Chondrocyte (in vitro differentiated cells): ENCODE results near the gene ASCC3. TPM values are rescaled to one million over a fixed set of nuclear protein-coding genes. Genes with fewer than 3 reads are reported as not detected.
A peak's percentile ranks its signal among the peaks of the same experiment; 100 is the strongest.

ENCODE experiments used
- DNase-seq: peaks from one replicate; pipeline ENCODE4 v3.0.0; 2021; ENCODE audit warnings: mixed read lengths, low spot score
- H3K27ac Mint-ChIP-seq: one replicate; pipeline ENCODE4 v1.8.0; 2021; ENCODE audit warnings: mild to moderate bottlenecking, moderate library complexity, mixed read lengths; ENCODE audit not compliant: unreplicated experiment
- H3K27me3 Mint-ChIP-seq: 2 replicates; pipeline ENCODE4 v1.8.0; 2021; ENCODE audit warnings: low read depth, mixed read lengths
- H3K36me3 Mint-ChIP-seq: 2 replicates; pipeline ENCODE4 v1.8.0; 2021; ENCODE audit warnings: low read depth, mixed read lengths
- H3K4me1 Mint-ChIP-seq: 2 replicates; pipeline ENCODE4 v1.8.0; 2021; ENCODE audit warnings: low read depth, mild to moderate bottlenecking, mixed read lengths
- H3K4me3 Mint-ChIP-seq: one replicate; pipeline ENCODE4 v1.8.0; 2021; ENCODE audit warnings: mild to moderate bottlenecking, moderate library complexity, mixed read lengths; ENCODE audit not compliant: unreplicated experiment
- H3K9me3 Mint-ChIP-seq: 2 replicates; pipeline ENCODE4 v1.8.0; 2021; ENCODE audit warnings: low read depth, mixed read lengths
- CTCF ChIP-seq: fragments of 200-600 bp; sonication (generic); IDR thresholded peaks from 2 replicates; pipeline ENCODE4 v1.5.0; 2021; ENCODE audit warnings: antibody characterized with exemption, mild to moderate bottlenecking, moderate library complexity
- total RNA-seq: library from RNA; stranded (reverse); gene quantifications from 3 replicates; pipeline ENCODE4 v1.2.1, GENCODE V29; 2021

The ASCC3 gene
- total RNA-seq, 1 donor from 2014 or later = 54.3 TPM

- H3K9me3 Mint-ChIP-seq = no peaks in the 10 kb centered on the region
- H3K4me1 Mint-ChIP-seq = peaks cover 32% of the 10 kb centered on the region
- H3K27ac Mint-ChIP-seq = peak overlapping the region; percentile 91
- DNase-seq = no peak
- TF ChIP-seq CTCF = peak; percentile 79
- H3K27me3 Mint-ChIP-seq = peaks cover 77% of the 10 kb centered on the region
- H3K4me3 Mint-ChIP-seq = peak overlapping the region; percentile 73
- peaks cover 22% of the 10 kb centered on the region for H3K36me3 Mint-ChIP-seq
These were observed 420.4 kb downstream of the ASCC3 start for GRCh38 chr6:100460650-100461204.

GRCh38 chr6:100459592-100460184 lies 421.4 kb downstream of the ASCC3 start:
- Mint-ChIP-seq H3K9me3 (no peaks in the 10 kb centered on the region), H3K4me1 (peaks cover 27% of the 10 kb centered on the region), H3K4me3 (peak overlapping the region; percentile 50), H3K27ac (peak overlapping the region; percentile 60), H3K27me3 (peaks cover 80% of the 10 kb centered on the region), H3K36me3 (peaks cover 21% of the 10 kb centered on the region)
- no peak for DNase-seq
- TF ChIP-seq CTCF = no peak

GRCh38 chr6:100458841-100459591 lies 422.1 kb downstream of the ASCC3 start:
- no peak for DNase-seq
- Mint-ChIP-seq H3K36me3 (peaks cover 23% of the 10 kb centered on the region), H3K4me3 (peak overlapping the region; percentile 59), H3K4me1 (peaks cover 27% of the 10 kb centered on the region), H3K27ac (peak overlapping the region; percentile 60), H3K9me3 (no peaks in the 10 kb centered on the region), H3K27me3 (peaks cover 82% of the 10 kb centered on the region)
- TF ChIP-seq CTCF = no peak
